Liver (tissue), 9 donors: ENCODE results near the gene STYX. TPM values are rescaled to one million over a fixed set of nuclear protein-coding genes. Genes with fewer than 3 reads are reported as not detected.
A peak's percentile ranks its signal among the peaks of the same experiment; 100 is the strongest.

Source experiments
- DNase-seq: peaks from one replicate; pipeline ENCODE4 v3.0.0-alpha.2; 2017; ENCODE audit warnings: low spot score
- H3K27ac ChIP-seq, 2 donors: one replicate each; pipeline ENCODE4 v1.7.0; 2013; ENCODE audit warnings: inconsistent platforms in 2 of 2, low read length in 2 of 2, control low read depth in 1 of 2, low read depth in 1 of 2, mild to moderate bottlenecking in 1 of 2
- H3K27me3 ChIP-seq, 4 donors: one replicate each; pipeline versions ENCODE4 v1.6.1 to v1.7.0; 2013; ENCODE audit warnings: low read length in 3 of 4, inconsistent platforms in 1 of 4, mild to moderate bottlenecking in 1 of 4, moderate library complexity in 1 of 4; ENCODE audit not compliant: control insufficient read depth in 4 of 4, insufficient read depth in 4 of 4
- H3K36me3 ChIP-seq, 4 donors: one replicate each; pipeline versions ENCODE4 v1.6.1 to v1.7.0; 2013; ENCODE audit warnings: low read length in 3 of 4, mild to moderate bottlenecking in 3 of 4, low read depth in 1 of 4, moderate library complexity in 1 of 4; ENCODE audit not compliant: control insufficient read depth in 4 of 4, insufficient read depth in 3 of 4
- H3K4me1 ChIP-seq, 4 donors: one replicate each; pipeline versions ENCODE4 v1.6.1 to v1.7.0; 2013; ENCODE audit warnings: low read length in 3 of 4, mild to moderate bottlenecking in 3 of 4, moderate library complexity in 1 of 4; ENCODE audit not compliant: control insufficient read depth in 4 of 4, insufficient read depth in 4 of 4
- H3K4me3 ChIP-seq, 3 donors: one replicate each; pipeline versions ENCODE4 v1.6.1 to v1.7.0; 2013; ENCODE audit warnings: low read length in 3 of 3, control low read depth in 1 of 3, low read depth in 1 of 3, mild to moderate bottlenecking in 1 of 3
- H3K9ac ChIP-seq, 2 donors: one replicate each; pipeline ENCODE4 v1.7.0; 2013; ENCODE audit warnings: low read length in 2 of 2, mild to moderate bottlenecking in 2 of 2, moderate library complexity in 2 of 2, control low read depth in 1 of 2, low read depth in 1 of 2
- H3K9me3 ChIP-seq, 4 donors: one replicate each; pipeline versions ENCODE4 v1.6.1 to v1.7.0; 2013; ENCODE audit warnings: low read length in 3 of 4; ENCODE audit not compliant: control insufficient read depth in 4 of 4
- ATF3 ChIP-seq: IDR thresholded peaks from 2 replicates; pipeline ENCODE4 v1.6.1; 2016; ENCODE audit warnings: antibody characterized with exemption
- CTCF ChIP-seq: fragments of 150-350 bp; IDR thresholded peaks from 2 replicates; pipeline ENCODE4 v1.5.1; 2017; ENCODE audit warnings: improper control_type of control experiment, low read depth, low read length; ENCODE audit not compliant: missing input control
- EGR1 ChIP-seq, 2 donors: IDR thresholded peaks; 2 replicates each; pipeline ENCODE4 v1.6.1; 2016 to 2018; ENCODE audit warnings: antibody characterized with exemption in 2 of 2, low read depth in 2 of 2
- FOXA1 ChIP-seq: IDR thresholded peaks from 2 replicates; pipeline ENCODE4 v1.6.1; 2016; ENCODE audit warnings: antibody characterized with exemption
- FOXA2 ChIP-seq: IDR thresholded peaks from 2 replicates; pipeline ENCODE4 v1.6.1; 2016; ENCODE audit warnings: antibody characterized with exemption
- GABPA ChIP-seq, 2 donors: IDR thresholded peaks in 1 of 2; conservative IDR thresholded peaks in 1 of 2; 2 replicates each; pipeline ENCODE4 v1.6.1; 2016; ENCODE audit warnings: antibody characterized with exemption in 2 of 2, mild to moderate bottlenecking in 1 of 2, moderate library complexity in 1 of 2
- HNF4A ChIP-seq, 2 donors: conservative IDR thresholded peaks; 2 replicates each; pipeline ENCODE4 v1.6.1; 2016; ENCODE audit warnings: antibody characterized with exemption in 2 of 2, mild to moderate bottlenecking in 2 of 2
- HNF4G ChIP-seq: IDR thresholded peaks from 2 replicates; pipeline ENCODE4 v1.6.1; 2016; ENCODE audit warnings: antibody characterized with exemption
- JUND ChIP-seq, 2 donors: IDR thresholded peaks; 2 replicates each; pipeline ENCODE4 v1.6.1; 2016; ENCODE audit warnings: antibody characterized with exemption in 2 of 2
- MAX ChIP-seq: IDR thresholded peaks from 2 replicates; pipeline ENCODE4 v1.6.1; 2016; ENCODE audit warnings: antibody characterized with exemption
- NR2F2 ChIP-seq: IDR thresholded peaks from 2 replicates; pipeline ENCODE4 v1.6.1; 2016; ENCODE audit warnings: antibody characterized with exemption
- RAD21 ChIP-seq, 2 donors: IDR thresholded peaks; 2 replicates each; pipeline ENCODE4 v1.6.1; 2016; ENCODE audit warnings: antibody characterized with exemption in 2 of 2, mild to moderate bottlenecking in 2 of 2
- REST ChIP-seq: IDR thresholded peaks from 2 replicates; pipeline ENCODE4 v1.6.1; 2016; ENCODE audit warnings: antibody characterized with exemption, mild to moderate bottlenecking
- RXRA ChIP-seq, 2 donors: IDR thresholded peaks; 2 replicates each; pipeline ENCODE4 v1.6.1; 2017 to 2018; ENCODE audit warnings: antibody characterized with exemption in 2 of 2, mild to moderate bottlenecking in 1 of 2
- SP1 ChIP-seq: IDR thresholded peaks from 2 replicates; pipeline ENCODE4 v1.6.1; 2018; ENCODE audit warnings: antibody characterized with exemption, mild to moderate bottlenecking
- TAF1 ChIP-seq: conservative IDR thresholded peaks from 2 replicates; pipeline ENCODE4 v1.6.1; 2016; ENCODE audit warnings: antibody characterized with exemption, mild to moderate bottlenecking
- YY1 ChIP-seq: IDR thresholded peaks from 2 replicates; pipeline ENCODE4 v1.6.1; 2016; ENCODE audit warnings: antibody characterized with exemption, mild to moderate bottlenecking
- ZBTB33 ChIP-seq: IDR thresholded peaks from 2 replicates; pipeline ENCODE4 v1.6.1; 2016; ENCODE audit warnings: antibody characterized with exemption
- WGBS: extraction: QIAGEN DNeasy Blood & Tissue Kit; methylation state at CpG from one replicate; pipeline ENCODE4 v1.1.7; 2013; 5-methylcytosine and 5-hydroxymethylcytosine counted together
- polyA plus RNA-seq, 2 donors: library from polyadenylated mRNA; stranded (reverse) in 1 of 2; unstranded in 1 of 2; fragments of 200-250 nt in 1 of 2; fragments of >200 nt in 1 of 2; fragmentation: Nextera tagmentation in 1 of 2; extraction: Ambion mirVana in 1 of 2; gene quantifications; one replicate each; pipeline versions ENCODE4 v1.2.1 to v1.2.3, GENCODE V29; 2013 to 2015
- total RNA-seq, 2 donors: library from RNA; depleted of rRNA; stranded (reverse); fragments of >200 nt; gene quantifications; one replicate each; pipeline ENCODE4 v1.2.3, GENCODE V29; 2014
- donor health status: healthy.
- donor health status: healthy.
- donor health status: healthy.
- donor health status: healthy.
- donor health status: healthy.

STYX gene
- total and polyA plus RNA-seq, 4 donors: 5.9 to 21.2 (median 17.3) TPM

- TF ChIP-seq TAF1 (no peak), SP1 (peak; percentile 8), RAD21 (IDR thresholded peaks at IDR 0.05) (peak in 1 of 2 donors; percentile 15), REST (peak; percentile 14)
- DNase-seq: peak; percentile 70
- Histone ChIP-seq H3K9ac (peak within 1 kb of the TSS; percentile 69 to 89), H3K27me3 (no peaks in the 10 kb centered on the region), H3K27ac (peak within 1 kb of the TSS; percentile 97 to 99), H3K4me3 (peak within 1 kb of the TSS; percentile 86 to 94 (median 87)), H3K36me3 (no peaks in the 10 kb centered on the region), H3K9me3 (no peaks in the 10 kb centered on the region), H3K4me1 (peaks cover 0 to 18% (median 14%) of the 10 kb centered on the region in 4 donors)
- under 1% methylated on average over 78 of the region's 78 CpGs for WGBS
These were observed 34.4 kb upstream of the STYX start, which contains the start of gene ERO1A for GRCh38 chr14:52695481-52696091. ERO1A (minus strand) TSS chr14:52695558; CDS start chr14:52695481, 77 bp downstream.

- DNase-seq: no peak
- Histone ChIP-seq H3K27ac (peak overlapping the region; percentile 61 to 66), H3K9me3 (no peaks in the 10 kb centered on the region), H3K36me3 (no peaks in the 10 kb centered on the region), H3K4me1 (peaks cover 0 to 14% (median 10%) of the 10 kb centered on the region in 4 donors), H3K4me3 (no peak overlapping the region), H3K9ac (peak overlapping the region in 1 of 2 donors; percentile 51), H3K27me3 (no peaks in the 10 kb centered on the region)
- TF ChIP-seq REST: no peak
- no peak for TF ChIP-seq NR2F2
- peak in 1 of 2 donors; percentile 36 for TF ChIP-seq EGR1 (IDR thresholded peaks at IDR 0.05; ENCODE audit: low read depth in 2 of 2)
- TF ChIP-seq GABPA (IDR thresholded peaks at IDR 0.05 in 1 of 2, conservative IDR thresholded peaks at IDR 0.05 in 1 of 2): no peak
- TF ChIP-seq RXRA (IDR thresholded peaks at IDR 0.05): peak in 1 of 2 donors; percentile 36
- peak; percentile 7 for TF ChIP-seq HNF4G
- TF ChIP-seq YY1: peak; percentile 86
- no peak for TF ChIP-seq CTCF
- peak; percentile 73 to 77 for TF ChIP-seq HNF4A (conservative IDR thresholded peaks at IDR 0.05)
- no peak for TF ChIP-seq ATF3
- peak; percentile 53 for TF ChIP-seq ZBTB33
- peak; percentile 67 for TF ChIP-seq FOXA2
- no peak for TF ChIP-seq TAF1
- TF ChIP-seq RAD21 (IDR thresholded peaks at IDR 0.05): peak in 1 of 2 donors; percentile 4
- TF ChIP-seq MAX: peak; percentile 66
- peak; percentile 21 for TF ChIP-seq FOXA1
- peak; percentile 78 for TF ChIP-seq SP1
- TF ChIP-seq JUND (IDR thresholded peaks at IDR 0.05): peak; percentile 28 to 68
- 8% methylated on average over 2 of the region's 2 CpGs for WGBS
These were observed 29.2 kb upstream of the STYX start for GRCh38 chr14:52700701-52701172.
